SU-DHL-6 (cell line): ENCODE results near the gene CDH13.

Experiments
- CTCF ChIP-seq: fragments of 200-600 bp; sonication (generic); IDR thresholded peaks from one replicate; pipeline ENCODE4 v1.5.1; 2017; ENCODE audit warnings: antibody characterized with exemption, mild to moderate bottlenecking, low read length, moderate library complexity; ENCODE audit not compliant: insufficient read depth, poor library complexity, severe bottlenecking
- EZH2phosphoT487 ChIP-seq: fragments of 200-600 bp; sonication (generic), shearing (Covaris generic); conservative IDR thresholded peaks from 2 replicates; pipeline ENCODE4 v1.6.1; 2018; ENCODE audit warnings: mild to moderate bottlenecking, antibody characterized with exemption, low read length, moderate library complexity, mixed read lengths

- TF ChIP-seq CTCF (no peak), EZH2phosphoT487 (no peak)
These were observed 265.6 kb downstream of the CDH13 start for GRCh38 chr16:82892324-82892723.
